K562 (cell line): ENCODE data around the gene MAP1S. TPM values are rescaled to one million over a fixed set of nuclear protein-coding genes. Genes with fewer than 3 reads are reported as not detected.

Source experiments
- BDP1 ChIP-seq: IDR thresholded peaks from 3 replicates; pipeline ENCODE4 v1.6.1; 2011; ENCODE audit not compliant: insufficient read length, insufficient read depth
- BHLHE40 ChIP-seq: IDR thresholded peaks from 2 replicates; pipeline ENCODE4 v1.6.1; 2011; ENCODE audit warnings: low read length, improper control_type of control experiment
- BMI1 ChIP-seq: fragments of 150-350 bp; IDR thresholded peaks from 2 replicates; pipeline ENCODE4 v1.6.1; 2014; ENCODE audit warnings: low read length
- CBFA2T3 ChIP-seq: fragments of 450-650 bp; IDR thresholded peaks from 2 replicates; pipeline ENCODE4 v1.6.1; 2017
- CC2D1A ChIP-seq: fragments of 450-650 bp; IDR thresholded peaks from 2 replicates; pipeline ENCODE4 v1.6.1; 2017; ENCODE audit warnings: mild to moderate bottlenecking
- DLX4 ChIP-seq: fragments of 250-450 bp; sonication (Bioruptor Pico); IDR thresholded peaks from 2 replicates; pipeline ENCODE4 v1.6.1; 2021; ENCODE audit warnings: mild to moderate bottlenecking
- E4F1 ChIP-seq: fragments of 250-450 bp; sonication (Bioruptor Pico); IDR thresholded peaks from 2 replicates; pipeline ENCODE4 v1.5.0; 2021; ENCODE audit warnings: mild to moderate bottlenecking, borderline replicate concordance
- FIP1L1 ChIP-seq: fragments of 200-400 bp; formaldehyde crosslinking; IDR thresholded peaks from 2 replicates; pipeline ENCODE4 v1.6.1; 2018; ENCODE audit warnings: mild to moderate bottlenecking, low read depth, low read length; ENCODE audit not compliant: poor library complexity, severe bottlenecking
- JUND ChIP-seq, 2 experiments: IDR thresholded peaks; 2 replicates in 1 of 2; 3 replicates in 1 of 2; pipeline ENCODE4 v1.6.1; 2011; ENCODE audit warnings: borderline replicate concordance in 2 of 2, low read depth in 2 of 2, low read length in 2 of 2, improper control_type of control experiment in 1 of 2, missing biosample characterization in 1 of 2, missing genetic modification characterization in 1 of 2, missing genetic modification reagents in 1 of 2
- SAP30 ChIP-seq: fragments of 200-600 bp; sonication (generic); IDR thresholded peaks from 2 replicates; pipeline ENCODE4 v1.6.1; 2012; ENCODE audit warnings: borderline replicate concordance, low read depth, mild to moderate bottlenecking, moderate library complexity, low read length, control low read depth, inconsistent platforms; ENCODE audit not compliant: insufficient read depth, poor library complexity, severe bottlenecking
- SIRT6 ChIP-seq: IDR thresholded peaks from one replicate; pipeline ENCODE4 v1.6.1; 2012; ENCODE audit warnings: low read depth, mild to moderate bottlenecking, control low read depth, inconsistent platforms, low read length, moderate library complexity
- SMARCA5 ChIP-seq: fragments of 450-650 bp; IDR thresholded peaks from 2 replicates; pipeline ENCODE4 v1.6.1; 2016
- THAP12 ChIP-seq: fragments of 250-450 bp; sonication (Bioruptor Pico); IDR thresholded peaks from 2 replicates; pipeline ENCODE4 v1.9.0; 2021; ENCODE audit warnings: mild to moderate bottlenecking, inconsistent platforms
- THRB ChIP-seq: fragments of 450-650 bp; formaldehyde crosslinking; conservative IDR thresholded peaks from 2 replicates; pipeline ENCODE4 v1.4.0; 2022; ENCODE audit warnings: mild to moderate bottlenecking, missing genetic modification characterization
- TSHZ1 ChIP-seq: fragments of 250-450 bp; sonication (Bioruptor Pico); IDR thresholded peaks from 2 replicates; pipeline ENCODE4 v1.4.0; 2020; ENCODE audit warnings: mild to moderate bottlenecking, moderate library complexity
- ZBTB17 ChIP-seq: fragments of 450-650 bp; formaldehyde crosslinking; IDR thresholded peaks from 2 replicates; pipeline ENCODE4 v1.4.0; 2020; ENCODE audit warnings: mild to moderate bottlenecking
- ZNF263 ChIP-seq: sonication (generic); formaldehyde crosslinking; IDR thresholded peaks from 2 replicates; pipeline ENCODE4 v1.8.0; 2022; ENCODE audit warnings: mild to moderate bottlenecking, missing genetic modification reagents, borderline replicate concordance
- polyA plus RNA-seq, 8 experiments: library from polyadenylated mRNA; depleted of rRNA in 4 of 8; stranded (reverse) in 5 of 8; unstranded in 3 of 8; fragments of >200 nt; fragmentation: Nextera tagmentation in 2 of 8; fragmentation: Illumina TruSeq in 1 of 8; extraction: Ambion mirVana in 2 of 8; extraction: Trizol in 1 of 8; gene quantifications; 2 replicates each; pipeline versions ENCODE4 v1.2.1 to v1.2.3, GENCODE V29; 2011 to 2014; ENCODE audit warnings: inconsistent platforms in 1 of 8, missing spikeins in 1 of 8
- total RNA-seq, 7 experiments: library from RNA; depleted of rRNA in 6 of 7; stranded (reverse); fragments of >200 nt in 6 of 7; fragmentation: Illumina TruSeq in 2 of 7; extraction: Trizol in 2 of 7; gene quantifications; 2 replicates each; pipeline versions ENCODE4 v1.2.1 to v1.2.3, GENCODE V29; 2011 to 2021; ENCODE audit warnings: low replicate concordance in 1 of 7

The MAP1S gene
- total and polyA plus RNA-seq, 9 of the 15 experiments (the other 6 are each of a cell fraction or from before 2014, with no cell fraction given) = 2.0 to 81.0 (median 9.5) TPM

GRCh38 chr19:17775245-17775927 is 56.1 kb downstream of the MAP1S start (continued):
- TF ChIP-seq E4F1 = no peak
- TF ChIP-seq DLX4 = no peak
- no peak for TF ChIP-seq FIP1L1
- TF ChIP-seq ZBTB17 (CRISPR knock-in tag) = no peak
- no peak for TF ChIP-seq SIRT6
- peak; percentile 63; the same call in 1 of the 2 replicates for TF ChIP-seq CC2D1A
- TF ChIP-seq SMARCA5 = no peak
- no peak for TF ChIP-seq BHLHE40
- no peak for TF ChIP-seq SAP30
- peak; percentile 49; the same call in 1 of the 2 replicates for TF ChIP-seq JUND (IDR thresholded peaks at IDR 0.05; ENCODE audit: borderline replicate concordance, low read depth, low read length)
- no peak; the same call in 2 of the 3 replicates for TF ChIP-seq JUND (tag; IDR thresholded peaks at IDR 0.05; ENCODE audit: borderline replicate concordance, low read depth, low read length)
- TF ChIP-seq BDP1 = no peak
- no peak for TF ChIP-seq CBFA2T3
- TF ChIP-seq ZNF263 (CRISPR knock-in tag) = no peak
- no peak for TF ChIP-seq TSHZ1 (CRISPR knock-in tag)
- TF ChIP-seq THAP12 (CRISPR knock-in tag) = no peak
- no peak for TF ChIP-seq THRB (CRISPR knock-in tag)
- TF ChIP-seq BMI1 = no peak
